T-helper 22 cell (primary cell): ENCODE measurements around the gene HMGN2.
"Not testable (repeated sequence)": the region's sequence is repeated elsewhere in the genome, so short reads cannot be mapped to it uniquely, and the experiment has no call there.

Experiments
- DNase-seq: peaks from one replicate; pipeline ENCODE4 v3.0.0-alpha.2; 2020; ENCODE audit warnings: low read depth

Gene HMGN2

GRCh38 chr1:26477446-26478152 is 5.4 kb downstream of the HMGN2 start:
- DNase-seq, result no peak

- DNase-seq, result no peak
Observed at GRCh38 chr1:26478159-26478558, 5.9 kb downstream of the HMGN2 start.

DNA sequence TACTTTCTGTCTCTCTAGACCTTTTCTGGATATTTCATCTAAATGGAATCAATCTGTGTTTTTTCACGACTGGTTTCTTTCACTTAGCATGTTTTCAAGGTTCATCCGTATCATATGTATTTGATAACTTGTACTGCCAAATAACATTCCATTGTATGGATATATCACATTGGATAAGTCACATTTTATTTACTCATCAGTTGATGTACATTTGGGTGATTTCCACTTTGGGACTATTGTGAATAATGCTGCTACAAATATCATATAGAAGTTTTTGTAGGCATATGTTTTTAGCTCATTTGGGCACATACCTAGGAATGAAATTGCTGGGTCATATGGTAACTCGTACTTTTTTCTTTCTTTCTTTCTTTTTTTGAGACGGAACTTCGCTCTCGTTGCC is 6.7 kb downstream of the HMGN2 start:
- no peak for DNase-seq

DNA sequence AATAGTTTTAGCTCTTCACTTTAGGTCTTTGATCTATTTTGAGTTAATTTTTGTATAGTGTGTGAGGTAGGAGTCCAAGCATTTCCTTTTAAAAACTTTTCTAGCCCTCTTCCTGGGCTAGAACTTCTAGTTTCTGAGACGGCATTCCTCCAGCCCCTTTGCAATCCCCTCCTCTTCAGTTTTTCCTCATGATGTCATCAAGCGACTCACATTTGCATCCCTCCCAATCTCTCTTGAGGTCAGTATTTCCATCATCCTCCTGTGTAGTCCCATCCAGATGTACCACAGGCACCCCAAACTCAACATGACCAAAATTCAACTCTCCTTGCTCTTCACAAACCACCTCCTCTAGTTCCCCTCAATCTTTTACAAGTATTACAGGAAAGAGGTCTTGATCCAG is 10.7 kb downstream of the HMGN2 start:
- DNase-seq, result no peak

DNA sequence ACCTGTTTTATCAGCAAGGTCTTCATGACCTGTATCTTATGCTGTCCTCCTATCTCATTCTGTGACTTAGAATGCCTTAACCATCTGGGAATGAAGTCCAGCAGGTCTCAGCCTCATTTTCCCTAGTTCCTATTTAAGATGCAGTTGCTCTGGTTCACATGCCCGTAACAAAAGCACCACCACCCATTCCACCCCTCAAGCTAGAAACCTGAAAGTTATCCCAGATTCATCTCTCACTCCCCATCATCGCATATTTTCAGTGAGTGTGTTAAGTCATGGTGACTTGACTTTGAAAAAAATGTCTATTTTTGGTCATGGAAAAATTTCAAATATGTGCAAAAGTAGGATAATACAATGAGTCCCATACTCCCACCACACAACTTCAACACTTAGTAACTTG is 11.7 kb downstream of the HMGN2 start:
- no peak for DNase-seq

GRCh38 chr1:26490155-26490554 is 17.9 kb downstream of the HMGN2 start:
- DNase-seq, result no peak

DNA sequence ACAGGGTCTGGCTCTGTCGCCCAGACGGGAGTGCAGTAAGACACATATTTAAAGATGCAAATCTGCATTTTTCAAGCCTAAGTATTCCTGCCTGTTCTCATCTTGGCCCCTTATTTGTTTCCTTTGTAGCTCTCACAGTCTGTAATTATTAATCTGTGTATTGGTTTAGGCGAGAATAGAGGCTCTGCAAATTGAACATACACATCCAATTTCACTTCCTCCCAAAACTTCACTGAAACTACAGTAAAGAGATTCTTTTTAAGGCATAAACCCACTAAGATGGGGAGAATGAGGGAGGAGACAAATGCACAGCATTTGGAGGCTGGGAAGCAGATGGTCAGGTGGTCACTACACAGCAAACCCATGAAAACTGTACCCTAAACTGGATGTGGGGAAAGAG is 21.0 kb downstream of the HMGN2 start:
- DNase-seq, result no peak

GRCh38 chr1:26493938-26494337 is 21.7 kb downstream of the HMGN2 start:
- no peak for DNase-seq

- DNase-seq, result no peak
Observed at GRCh38 chr1:26496861-26497260, 24.6 kb downstream of the HMGN2 start.

DNA sequence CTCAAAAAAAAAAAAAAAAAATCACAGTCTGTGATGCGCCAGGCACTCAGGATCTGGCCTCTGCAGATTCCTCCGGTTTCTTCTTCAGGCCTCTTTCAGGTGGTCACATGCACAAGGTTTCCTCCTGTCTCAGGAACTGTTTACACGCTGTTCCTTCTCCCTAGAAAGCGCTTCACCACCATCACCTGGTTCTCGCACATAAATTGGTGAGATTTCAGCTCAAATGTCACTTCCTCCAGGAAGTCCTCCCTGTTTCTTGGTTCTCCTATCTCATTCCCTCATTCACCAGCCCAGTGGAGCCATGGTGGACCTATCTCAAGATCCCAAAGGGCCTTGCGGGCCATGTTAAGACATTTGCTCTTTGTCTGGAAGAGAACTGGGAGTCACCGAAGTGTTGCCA is 26.7 kb downstream of the HMGN2 start:
- no peak for DNase-seq

DNA sequence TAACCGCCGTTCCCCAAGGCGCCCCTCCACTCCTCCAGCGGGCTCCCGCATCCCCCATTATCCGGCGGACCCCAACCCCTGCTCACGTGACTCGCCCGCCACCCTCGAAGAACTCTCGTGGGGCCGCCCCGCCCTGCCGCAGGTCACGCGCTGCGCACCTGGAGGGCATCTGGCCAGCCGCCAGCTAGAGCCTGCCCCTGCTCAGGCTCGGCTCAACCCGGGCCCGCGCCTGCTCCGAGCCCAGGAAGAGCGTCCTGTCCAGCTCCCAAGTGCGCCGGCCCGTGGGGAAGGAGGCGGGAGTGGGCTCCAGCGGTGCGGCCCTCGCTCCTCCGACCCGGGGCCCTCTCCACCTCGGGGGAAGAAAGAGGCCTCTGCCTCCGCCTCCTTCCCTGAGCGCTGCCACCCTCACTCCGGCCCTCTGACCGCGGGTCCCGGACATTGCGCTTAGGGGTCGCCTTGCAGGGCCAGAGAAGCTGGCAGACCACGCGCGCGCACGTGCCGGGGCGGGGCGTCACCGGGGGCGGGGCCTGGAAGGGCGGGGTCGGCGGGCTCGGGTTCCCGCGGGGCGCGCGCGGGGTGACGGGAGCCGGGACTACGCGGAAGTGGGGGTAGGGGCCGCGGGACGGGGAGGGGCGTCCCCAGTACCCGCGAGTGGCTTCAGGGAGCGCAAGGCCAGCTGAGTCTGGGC is 28.4 kb downstream of the HMGN2 start:
- DNase-seq, result peak; percentile 75

DNA sequence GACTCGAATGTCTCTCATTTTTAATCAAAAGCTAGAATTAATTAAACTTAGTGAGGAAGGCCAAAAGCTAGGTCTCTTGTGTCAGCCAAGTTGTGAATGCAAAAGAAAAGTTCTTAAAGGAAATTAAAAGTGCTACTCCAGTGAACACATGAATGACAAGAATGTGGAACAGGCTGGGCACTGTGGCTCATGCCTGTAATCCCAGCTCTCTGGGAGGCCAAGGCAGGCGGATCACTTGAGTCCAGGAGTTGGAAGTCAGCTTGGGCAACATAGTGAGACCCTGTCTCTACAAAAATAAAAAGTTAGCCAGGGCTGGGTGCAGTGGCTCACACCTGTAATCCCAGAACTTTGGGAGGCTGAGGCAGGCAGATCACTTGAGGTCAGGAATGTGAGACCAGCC is 38.5 kb downstream of the HMGN2 start:
- DNase-seq, result not testable (repeated sequence)

- not testable (repeated sequence) for DNase-seq
Observed at GRCh38 chr1:26515836-26516235, 43.6 kb downstream of the HMGN2 start.

DNA sequence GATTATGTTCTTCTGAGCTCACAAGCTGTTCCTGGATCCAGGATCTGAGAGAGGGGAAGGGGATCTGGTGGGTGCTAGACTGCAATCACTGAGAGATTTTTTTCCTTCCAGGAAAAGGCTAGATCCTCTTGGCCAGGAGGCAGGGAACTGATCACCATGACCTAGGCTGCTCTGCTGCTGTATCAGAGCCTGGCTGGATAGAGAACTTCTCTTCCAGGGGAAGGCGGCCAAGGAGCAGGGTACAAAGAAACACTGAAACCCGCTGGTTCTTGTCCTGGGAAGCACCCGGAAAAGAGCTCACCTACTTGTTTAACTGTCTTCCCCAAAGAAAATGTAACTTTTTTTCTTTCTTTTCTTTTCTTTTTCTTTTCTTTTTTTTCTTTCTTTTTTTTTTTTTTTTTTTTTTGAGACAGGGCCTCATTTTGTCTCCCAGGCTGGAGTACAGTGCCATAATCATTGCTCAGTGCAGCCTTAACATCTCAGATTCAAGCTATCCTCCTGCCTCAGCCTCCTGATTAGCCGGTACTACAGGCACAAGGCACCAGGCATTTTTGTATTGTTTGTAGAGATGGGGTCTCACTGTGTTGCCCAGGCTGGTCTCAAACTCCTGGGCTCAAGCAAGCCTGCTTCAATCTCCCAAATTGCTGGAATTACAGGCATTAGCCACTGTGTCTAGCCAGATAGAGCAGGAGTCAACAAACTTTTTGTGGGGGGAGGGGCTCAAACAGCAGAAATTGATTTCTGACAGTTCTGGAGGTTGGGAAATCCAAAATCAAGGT is 44.9 kb downstream of the HMGN2 start:
- no peak for DNase-seq

DNA sequence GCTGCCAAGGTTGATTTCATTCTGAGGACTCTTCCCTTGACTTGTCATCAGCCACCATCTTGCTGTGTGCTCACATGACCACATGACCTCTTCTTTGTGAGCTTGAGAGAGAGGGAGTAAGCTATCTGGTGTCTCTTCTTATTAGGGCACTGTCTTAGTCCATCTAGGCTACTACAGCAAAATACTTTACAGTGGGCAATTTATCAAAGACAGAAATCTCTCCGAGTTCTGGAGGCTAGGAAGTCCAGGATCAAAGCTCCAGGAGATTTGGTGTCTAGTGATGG is 45.5 kb downstream of the HMGN2 start:
- no peak for DNase-seq

DNA sequence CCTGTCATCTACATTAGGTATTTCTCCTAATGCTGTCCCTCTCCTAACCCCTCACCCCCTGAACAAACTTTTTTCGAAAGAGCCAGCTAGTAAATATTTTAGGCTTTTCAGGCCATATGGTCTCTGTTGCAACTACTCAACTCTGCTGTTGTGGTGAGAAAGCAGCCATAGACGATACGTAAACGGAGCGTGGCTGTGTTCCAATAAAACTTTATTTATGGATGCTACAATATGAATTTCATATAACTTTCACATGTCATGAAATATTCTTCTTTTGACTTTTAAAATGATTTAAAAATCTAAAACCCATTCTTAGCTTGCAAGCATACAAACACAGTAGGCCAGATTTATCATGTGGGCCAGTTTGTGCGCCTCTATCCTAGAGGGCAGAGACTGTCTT is 46.1 kb downstream of the HMGN2 start:
- DNase-seq, result no peak

GRCh38 chr1:26520339-26520738 is 48.1 kb downstream of the HMGN2 start:
- no peak for DNase-seq

DNA sequence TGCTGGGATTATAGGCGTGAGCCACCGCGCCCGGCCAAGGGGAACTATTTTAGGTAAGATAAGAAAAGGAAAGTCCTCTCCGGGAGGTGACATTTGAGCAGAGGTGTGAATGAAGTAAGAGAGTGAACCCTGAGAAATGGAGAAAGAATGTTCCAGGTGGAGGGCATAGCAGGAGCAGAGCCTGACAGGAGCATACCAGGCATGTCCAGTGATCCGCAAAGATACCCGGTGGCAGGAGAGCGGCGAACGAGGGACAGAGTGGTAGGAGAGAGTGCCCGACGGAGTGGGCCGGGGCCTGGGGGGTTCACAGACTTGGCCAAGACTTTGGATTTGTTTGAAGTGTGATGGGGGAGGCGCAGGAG is 49.4 kb downstream of the HMGN2 start:
- DNase-seq, result no peak

DNA sequence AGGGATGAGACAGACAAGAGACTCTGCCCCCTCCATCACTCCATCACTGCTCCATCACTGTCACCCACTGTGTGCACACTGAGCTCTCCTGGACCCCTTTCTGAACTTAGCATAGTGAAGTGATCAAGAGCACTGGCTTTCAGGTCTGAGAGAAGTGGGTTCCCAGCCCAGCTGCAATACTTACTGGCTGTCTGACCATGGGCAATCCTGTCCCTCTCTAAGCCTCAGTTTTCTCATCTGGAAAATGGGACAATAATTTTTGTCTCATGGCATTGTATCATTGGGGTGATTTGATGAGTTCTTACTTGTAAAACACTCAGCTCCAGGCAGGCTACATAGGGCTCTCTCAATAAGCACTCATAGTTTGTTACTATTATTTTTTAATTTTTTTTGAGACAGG is 49.8 kb downstream of the HMGN2 start:
- DNase-seq, result no peak

DNA sequence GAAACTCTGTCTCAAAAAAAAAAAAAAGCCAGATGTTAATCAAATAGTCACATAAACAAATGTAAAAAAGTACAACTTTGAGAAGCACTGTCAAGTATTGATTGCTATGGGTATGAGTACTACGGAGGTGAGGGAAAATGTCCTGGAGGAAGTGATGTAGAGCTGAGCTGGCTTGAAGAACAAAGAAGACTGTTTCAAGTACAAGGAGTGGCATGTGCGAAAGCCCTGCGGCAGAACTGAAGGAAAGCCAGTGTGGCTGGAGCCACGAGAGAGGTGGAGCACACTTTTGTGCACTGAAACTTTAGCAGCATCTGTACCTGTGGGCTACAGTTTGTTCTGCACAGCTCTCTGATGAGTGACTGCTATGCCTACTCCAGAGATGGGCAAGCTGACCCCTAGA is 51.9 kb downstream of the HMGN2 start:
- no peak for DNase-seq
